ENCODE data around the gene ACBD6. TPM values are rescaled to one million over a fixed set of nuclear protein-coding genes. Genes with fewer than 3 reads are reported as not detected.

ACBD6 gene
- total and polyA plus RNA-seq, 2 donors (not counting 1 experiment from before 2014, with no cell fraction given) = 52.9 to 80.9 TPM

- no peak overlapping the region for H3K27ac Mint-ChIP-seq
- no peak for ATAC-seq (ENCODE audit: low read depth)
- H3K36me3 ChIP-seq (replicated peaks in 1 of 2; ENCODE audit: control extremely low read depth in 1 of 2, control insufficient read depth in 1 of 2, extremely low read depth in 1 of 2, insufficient read depth in 2 of 2, low read length in 1 of 2) = no peaks in the 10 kb centered on the region
- H3K4me1 Mint-ChIP-seq = no peaks in the 10 kb centered on the region
- no peak for DNase-seq
- no peak overlapping the region for H3K4me3 Mint-ChIP-seq
- H3K27ac ChIP-seq (ENCODE audit: low read length in 2 of 2) = no peak overlapping the region
- intact Hi-C loops (cut with micrococcal nuclease) = no loop called here
- ChIA-PET POLR2A (no interaction called here), CTCF (no interaction called here)
- peaks cover 26% of the 10 kb centered on the region for H3K27me3 Mint-ChIP-seq
- no peaks in the 10 kb centered on the region for H3K4me1 ChIP-seq (ENCODE audit: control insufficient read depth in 2 of 2, insufficient read depth in 2 of 2, low read length in 2 of 2)
- no peak overlapping the region for H2AFZ ChIP-seq (ENCODE audit: insufficient read depth, low read depth, low read length, poor library complexity, severe bottlenecking)
- H3K4me2 ChIP-seq (replicated peaks; ENCODE audit: low read depth, low read length, poor library complexity, severe bottlenecking) = no peak overlapping the region
- peaks cover 0 to 25% (median 0%) of the 10 kb centered on the region in 4 experiments for H3K27me3 ChIP-seq (replicated peaks in 1 of 4; ENCODE audit: control extremely low read depth in 1 of 4, control insufficient read depth in 3 of 4, insufficient read depth in 4 of 4, low read length in 3 of 4)
- TF ChIP-seq CTCF (IDR thresholded peaks at IDR 0.05) = no peak
- TF ChIP-seq EZH2 (IDR thresholded peaks at IDR 0.05; ENCODE audit: borderline replicate concordance, insufficient read depth, low read depth, low read length, poor library complexity, severe bottlenecking) = no peak
- no peaks in the 10 kb centered on the region for H4K20me1 ChIP-seq (ENCODE audit: control insufficient read depth, insufficient read depth, low read length, poor library complexity, severe bottlenecking)
- no peak overlapping the region for H3K4me3 ChIP-seq (ENCODE audit: control extremely low read depth in 1 of 5, extremely low read depth in 1 of 5, insufficient read depth in 1 of 5, low read depth in 2 of 5, low read length in 4 of 5)
- 88% methylated on average over 21 of the region's 22 CpGs for WGBS (ENCODE audit: insufficient coverage)
- H3K9me3 Mint-ChIP-seq (ENCODE audit: insufficient read depth) = no peaks in the 10 kb centered on the region
- H3K79me2 ChIP-seq (ENCODE audit: control insufficient read depth, insufficient read depth, low read length) = no peaks in the 10 kb centered on the region
- H3K9me3 ChIP-seq (ENCODE audit: control extremely low read depth in 1 of 3, control insufficient read depth in 2 of 3, insufficient read depth in 1 of 3, low read length in 2 of 3) = peaks cover 0 to 4% (median 0%) of the 10 kb centered on the region in 3 donors
- H3K9ac ChIP-seq (ENCODE audit: low read length) = no peak overlapping the region
Observed at GRCh38 chr1:180259431-180260338, 242.7 kb downstream of the ACBD6 start.

GRCh38 chr1:180258935-180259334, 243.4 kb downstream of the ACBD6 start:
- Histone ChIP-seq H3K4me2 (replicated peaks; ENCODE audit: low read depth, low read length, poor library complexity, severe bottlenecking) (no peak overlapping the region), H3K4me1 (ENCODE audit: control insufficient read depth in 2 of 2, insufficient read depth in 2 of 2, low read length in 2 of 2) (no peaks in the 10 kb centered on the region), H3K27ac (ENCODE audit: low read length in 2 of 2) (no peak overlapping the region), H3K79me2 (ENCODE audit: control insufficient read depth, insufficient read depth, low read length) (no peaks in the 10 kb centered on the region), H3K4me3 (ENCODE audit: control extremely low read depth in 1 of 5, extremely low read depth in 1 of 5, insufficient read depth in 1 of 5, low read depth in 2 of 5, low read length in 4 of 5) (no peak overlapping the region), H2AFZ (ENCODE audit: insufficient read depth, low read depth, low read length, poor library complexity, severe bottlenecking) (no peak overlapping the region), H4K20me1 (ENCODE audit: control insufficient read depth, insufficient read depth, low read length, poor library complexity, severe bottlenecking) (no peaks in the 10 kb centered on the region), H3K36me3 (replicated peaks in 1 of 2; ENCODE audit: control extremely low read depth in 1 of 2, control insufficient read depth in 1 of 2, extremely low read depth in 1 of 2, insufficient read depth in 2 of 2, low read length in 1 of 2) (no peaks in the 10 kb centered on the region), H3K27me3 (replicated peaks in 1 of 4; ENCODE audit: control extremely low read depth in 1 of 4, control insufficient read depth in 3 of 4, insufficient read depth in 4 of 4, low read length in 3 of 4) (peaks cover 0 to 26% (median 0%) of the 10 kb centered on the region in 4 experiments), H3K9ac (ENCODE audit: low read length) (no peak overlapping the region), H3K9me3 (ENCODE audit: control extremely low read depth in 1 of 3, control insufficient read depth in 2 of 3, insufficient read depth in 1 of 3, low read length in 2 of 3) (peaks cover 0 to 4% (median 0%) of the 10 kb centered on the region in 3 donors)
- Mint-ChIP-seq H3K27me3 (peaks cover 29% of the 10 kb centered on the region), H3K9me3 (ENCODE audit: insufficient read depth) (no peaks in the 10 kb centered on the region), H3K4me1 (no peaks in the 10 kb centered on the region), H3K4me3 (no peak overlapping the region), H3K27ac (no peak overlapping the region)
- POLR2A ChIA-PET = no interaction called here
- 83% methylated on average over 5 of the region's 5 CpGs for WGBS (ENCODE audit: insufficient coverage)
- TF ChIP-seq CTCF (IDR thresholded peaks at IDR 0.05) = no peak
- ATAC-seq (ENCODE audit: low read depth) (no peak), DNase-seq (no peak)
- CTCF ChIA-PET = no interaction called here
- intact Hi-C loops (cut with micrococcal nuclease) = no loop called here

All from B cell (primary cell).